WTC11 (cell line): Measurements from ENCODE around the gene HLA-DMA. TPM values are rescaled to one million over a fixed set of nuclear protein-coding genes. Genes with fewer than 3 reads are reported as not detected.

Experiments
- E2F1 ChIP-seq: sonication (generic); formaldehyde crosslinking; IDR thresholded peaks from 2 replicates; pipeline ENCODE4 v1.8.0; 2022; ENCODE audit warnings: mild to moderate bottlenecking, missing genetic modification reagents
- GABPB1 ChIP-seq: sonication (generic); formaldehyde crosslinking; IDR thresholded peaks from 2 replicates; pipeline ENCODE4 v1.8.1; 2023; ENCODE audit warnings: mild to moderate bottlenecking, missing genetic modification reagents
- JUN ChIP-seq: sonication (generic); formaldehyde crosslinking; IDR thresholded peaks from 2 replicates; pipeline ENCODE4 v1.8.0; 2023; ENCODE audit warnings: mild to moderate bottlenecking, missing genetic modification reagents
- KAT7 ChIP-seq: sonication (generic); formaldehyde crosslinking; IDR thresholded peaks from 2 replicates; pipeline ENCODE4 v1.8.1; 2023; ENCODE audit warnings: missing genetic modification reagents, mild to moderate bottlenecking, borderline replicate concordance
- NFE2L1 ChIP-seq: sonication (generic); formaldehyde crosslinking; IDR thresholded peaks from 2 replicates; pipeline ENCODE4 v1.8.1; 2023; ENCODE audit warnings: missing genetic modification reagents
- TEAD1 ChIP-seq: sonication (generic); formaldehyde crosslinking; IDR thresholded peaks from 2 replicates; pipeline ENCODE4 v1.8.0; 2022; ENCODE audit warnings: mild to moderate bottlenecking, missing genetic modification reagents
- TEAD4 ChIP-seq: sonication (generic); formaldehyde crosslinking; IDR thresholded peaks from 2 replicates; pipeline ENCODE4 v1.8.0; 2022; ENCODE audit warnings: mild to moderate bottlenecking, missing genetic modification reagents
- ZNF281 ChIP-seq: sonication (generic); formaldehyde crosslinking; IDR thresholded peaks from 2 replicates; pipeline ENCODE4 v1.8.0; 2023; ENCODE audit warnings: mild to moderate bottlenecking, missing genetic modification reagents
- ZNF396 ChIP-seq: fragments of 250-450 bp; sonication (Bioruptor Pico); IDR thresholded peaks from 2 replicates; pipeline ENCODE4 v1.8.0; 2021; ENCODE audit warnings: mild to moderate bottlenecking, moderate library complexity, borderline replicate concordance
- ZNF423 ChIP-seq: fragments of 250-450 bp; sonication (Bioruptor Pico); IDR thresholded peaks from 2 replicates; pipeline ENCODE4 v2.1.2; 2022; ENCODE audit warnings: mild to moderate bottlenecking, moderate library complexity
- ZNF671 ChIP-seq: fragments of 250-450 bp; sonication (Bioruptor Pico); IDR thresholded peaks from 2 replicates; pipeline ENCODE4 v1.8.0; 2021; ENCODE audit warnings: mild to moderate bottlenecking
- total RNA-seq: library from RNA; stranded (reverse); gene quantifications from 3 replicates; pipeline ENCODE4 v1.2.3, GENCODE V29; 2021
- TF ChIP-seq, protein P1 (sequence below): fragments of 250-450 bp; sonication (Bioruptor Pico); IDR thresholded peaks from 2 replicates; pipeline ENCODE4 v1.9.0; 2021; ENCODE audit warnings: mild to moderate bottlenecking
- TF ChIP-seq, protein P2 (sequence below): sonication (generic); formaldehyde crosslinking; IDR thresholded peaks from 2 replicates; pipeline ENCODE4 v1.8.1; 2022; ENCODE audit warnings: low read depth, mild to moderate bottlenecking, moderate library complexity, missing genetic modification reagents, borderline replicate concordance
- TF ChIP-seq, protein P3 (sequence below): fragments of 200-600 bp; IDR thresholded peaks from 2 replicates; pipeline ENCODE4 v1.8.0; 2022; ENCODE audit warnings: antibody characterized with exemption
- TF ChIP-seq, protein P4 (sequence below): sonication (generic); formaldehyde crosslinking; IDR thresholded peaks from 2 replicates; pipeline ENCODE4 v1.8.1; 2023; ENCODE audit warnings: mild to moderate bottlenecking, missing genetic modification reagents
- TF ChIP-seq, protein P5 (sequence below): fragments of 250-450 bp; sonication (Bioruptor Pico); IDR thresholded peaks from 2 replicates; pipeline ENCODE4 v1.9.0; 2021; ENCODE audit warnings: mild to moderate bottlenecking
- TF ChIP-seq, protein P6 (sequence below): sonication (generic); formaldehyde crosslinking; IDR thresholded peaks from 2 replicates; pipeline ENCODE4 v1.8.1; 2023; ENCODE audit warnings: mild to moderate bottlenecking, missing genetic modification reagents
- TF ChIP-seq, protein P7 (sequence below): fragments of 250-450 bp; sonication (Bioruptor Pico); IDR thresholded peaks from 2 replicates; pipeline ENCODE4 v1.9.0; 2021; ENCODE audit warnings: mild to moderate bottlenecking, borderline replicate concordance

Gene HLA-DMA
- total RNA-seq, 1 experiment from 2014 or later: 6.6 TPM

DNA sequence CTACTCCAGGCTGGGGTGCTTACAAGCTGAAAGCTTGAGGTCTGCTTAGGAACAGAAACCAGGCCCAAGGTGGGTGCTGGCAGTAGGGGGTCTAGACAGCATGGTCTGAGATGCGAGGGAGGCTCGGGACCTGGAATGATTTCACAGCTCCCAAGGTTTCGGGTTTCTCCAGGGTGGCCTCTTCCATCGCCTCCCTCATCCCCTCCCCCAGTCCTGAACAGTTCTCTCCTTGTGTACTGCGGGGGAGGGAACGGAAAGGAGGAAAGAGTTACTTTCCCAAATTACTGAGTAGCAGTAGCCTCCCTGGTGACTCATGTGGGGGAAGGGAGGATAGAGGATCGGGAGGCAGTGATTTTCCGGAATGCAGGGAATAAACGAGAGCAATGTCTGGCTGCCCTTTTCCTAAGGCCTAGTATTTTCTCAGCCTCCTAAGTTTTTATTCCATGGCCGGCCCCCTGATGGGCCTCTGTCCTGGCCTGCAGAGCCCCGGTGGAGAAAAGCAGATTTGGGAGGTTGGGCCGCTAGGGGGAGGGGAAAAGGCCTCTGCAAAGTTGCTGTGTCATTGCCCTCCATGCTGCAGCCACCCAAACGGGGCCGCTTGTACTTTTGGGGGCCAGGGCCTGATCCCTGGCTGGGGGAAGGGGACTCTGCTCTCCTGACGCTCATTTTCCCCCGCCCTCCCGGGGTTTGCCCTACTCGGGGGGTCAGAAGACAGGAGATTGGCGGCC lies 17.0 kb upstream of the HLA-DMA start (continued):
- TF ChIP-seq JUN (CRISPR knock-in tag) (0 out of 2 replicates have a peak, but pooled peaks have one; percentile 33), TEAD1 (CRISPR knock-in tag) (0 out of 2 replicates have a peak, but pooled peaks have one; percentile 22), ZNF396 (CRISPR knock-in tag) (no peak), KAT7 (peak; percentile 19; the same call in 1 of the 2 replicates), NFE2L1 (CRISPR knock-in tag) (peak; percentile 98), ZNF423 (peak; percentile 69; the same call in 1 of the 2 replicates), ZNF671 (CRISPR knock-in tag) (peak; percentile 70; the same call in 1 of the 2 replicates), TEAD4 (peak; percentile 12; the same call in 1 of the 2 replicates), ZNF281 (peak; percentile 60; the same call in 1 of the 2 replicates), E2F1 (no peak; the same call in none of the 2 replicates), GABPB1 (CRISPR knock-in tag) (0 out of 2 replicates have a peak, but pooled peaks have one; percentile 5)
- TF ChIP-seq, protein P1, sequence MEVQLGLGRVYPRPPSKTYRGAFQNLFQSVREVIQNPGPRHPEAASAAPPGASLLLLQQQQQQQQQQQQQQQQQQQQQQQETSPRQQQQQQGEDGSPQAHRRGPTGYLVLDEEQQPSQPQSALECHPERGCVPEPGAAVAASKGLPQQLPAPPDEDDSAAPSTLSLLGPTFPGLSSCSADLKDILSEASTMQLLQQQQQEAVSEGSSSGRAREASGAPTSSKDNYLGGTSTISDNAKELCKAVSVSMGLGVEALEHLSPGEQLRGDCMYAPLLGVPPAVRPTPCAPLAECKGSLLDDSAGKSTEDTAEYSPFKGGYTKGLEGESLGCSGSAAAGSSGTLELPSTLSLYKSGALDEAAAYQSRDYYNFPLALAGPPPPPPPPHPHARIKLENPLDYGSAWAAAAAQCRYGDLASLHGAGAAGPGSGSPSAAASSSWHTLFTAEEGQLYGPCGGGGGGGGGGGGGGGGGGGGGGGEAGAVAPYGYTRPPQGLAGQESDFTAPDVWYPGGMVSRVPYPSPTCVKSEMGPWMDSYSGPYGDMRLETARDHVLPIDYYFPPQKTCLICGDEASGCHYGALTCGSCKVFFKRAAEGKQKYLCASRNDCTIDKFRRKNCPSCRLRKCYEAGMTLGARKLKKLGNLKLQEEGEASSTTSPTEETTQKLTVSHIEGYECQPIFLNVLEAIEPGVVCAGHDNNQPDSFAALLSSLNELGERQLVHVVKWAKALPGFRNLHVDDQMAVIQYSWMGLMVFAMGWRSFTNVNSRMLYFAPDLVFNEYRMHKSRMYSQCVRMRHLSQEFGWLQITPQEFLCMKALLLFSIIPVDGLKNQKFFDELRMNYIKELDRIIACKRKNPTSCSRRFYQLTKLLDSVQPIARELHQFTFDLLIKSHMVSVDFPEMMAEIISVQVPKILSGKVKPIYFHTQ (CRISPR knock-in tag): peak; percentile 83; the same call in 1 of the 2 replicates
- TF ChIP-seq, protein P2, sequence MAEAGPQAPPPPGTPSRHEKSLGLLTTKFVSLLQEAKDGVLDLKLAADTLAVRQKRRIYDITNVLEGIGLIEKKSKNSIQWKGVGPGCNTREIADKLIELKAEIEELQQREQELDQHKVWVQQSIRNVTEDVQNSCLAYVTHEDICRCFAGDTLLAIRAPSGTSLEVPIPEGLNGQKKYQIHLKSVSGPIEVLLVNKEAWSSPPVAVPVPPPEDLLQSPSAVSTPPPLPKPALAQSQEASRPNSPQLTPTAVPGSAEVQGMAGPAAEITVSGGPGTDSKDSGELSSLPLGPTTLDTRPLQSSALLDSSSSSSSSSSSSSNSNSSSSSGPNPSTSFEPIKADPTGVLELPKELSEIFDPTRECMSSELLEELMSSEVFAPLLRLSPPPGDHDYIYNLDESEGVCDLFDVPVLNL (CRISPR knock-in tag): 0 out of 2 replicates have a peak, but pooled peaks have one; percentile 8
- TF ChIP-seq, protein P3, sequence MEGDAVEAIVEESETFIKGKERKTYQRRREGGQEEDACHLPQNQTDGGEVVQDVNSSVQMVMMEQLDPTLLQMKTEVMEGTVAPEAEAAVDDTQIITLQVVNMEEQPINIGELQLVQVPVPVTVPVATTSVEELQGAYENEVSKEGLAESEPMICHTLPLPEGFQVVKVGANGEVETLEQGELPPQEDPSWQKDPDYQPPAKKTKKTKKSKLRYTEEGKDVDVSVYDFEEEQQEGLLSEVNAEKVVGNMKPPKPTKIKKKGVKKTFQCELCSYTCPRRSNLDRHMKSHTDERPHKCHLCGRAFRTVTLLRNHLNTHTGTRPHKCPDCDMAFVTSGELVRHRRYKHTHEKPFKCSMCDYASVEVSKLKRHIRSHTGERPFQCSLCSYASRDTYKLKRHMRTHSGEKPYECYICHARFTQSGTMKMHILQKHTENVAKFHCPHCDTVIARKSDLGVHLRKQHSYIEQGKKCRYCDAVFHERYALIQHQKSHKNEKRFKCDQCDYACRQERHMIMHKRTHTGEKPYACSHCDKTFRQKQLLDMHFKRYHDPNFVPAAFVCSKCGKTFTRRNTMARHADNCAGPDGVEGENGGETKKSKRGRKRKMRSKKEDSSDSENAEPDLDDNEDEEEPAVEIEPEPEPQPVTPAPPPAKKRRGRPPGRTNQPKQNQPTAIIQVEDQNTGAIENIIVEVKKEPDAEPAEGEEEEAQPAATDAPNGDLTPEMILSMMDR: peak; percentile 31; the same call in 1 of the 2 replicates
- TF ChIP-seq, protein P4, sequence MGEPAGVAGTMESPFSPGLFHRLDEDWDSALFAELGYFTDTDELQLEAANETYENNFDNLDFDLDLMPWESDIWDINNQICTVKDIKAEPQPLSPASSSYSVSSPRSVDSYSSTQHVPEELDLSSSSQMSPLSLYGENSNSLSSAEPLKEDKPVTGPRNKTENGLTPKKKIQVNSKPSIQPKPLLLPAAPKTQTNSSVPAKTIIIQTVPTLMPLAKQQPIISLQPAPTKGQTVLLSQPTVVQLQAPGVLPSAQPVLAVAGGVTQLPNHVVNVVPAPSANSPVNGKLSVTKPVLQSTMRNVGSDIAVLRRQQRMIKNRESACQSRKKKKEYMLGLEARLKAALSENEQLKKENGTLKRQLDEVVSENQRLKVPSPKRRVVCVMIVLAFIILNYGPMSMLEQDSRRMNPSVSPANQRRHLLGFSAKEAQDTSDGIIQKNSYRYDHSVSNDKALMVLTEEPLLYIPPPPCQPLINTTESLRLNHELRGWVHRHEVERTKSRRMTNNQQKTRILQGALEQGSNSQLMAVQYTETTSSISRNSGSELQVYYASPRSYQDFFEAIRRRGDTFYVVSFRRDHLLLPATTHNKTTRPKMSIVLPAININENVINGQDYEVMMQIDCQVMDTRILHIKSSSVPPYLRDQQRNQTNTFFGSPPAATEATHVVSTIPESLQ (CRISPR knock-in tag): no peak
- TF ChIP-seq, protein P5, sequence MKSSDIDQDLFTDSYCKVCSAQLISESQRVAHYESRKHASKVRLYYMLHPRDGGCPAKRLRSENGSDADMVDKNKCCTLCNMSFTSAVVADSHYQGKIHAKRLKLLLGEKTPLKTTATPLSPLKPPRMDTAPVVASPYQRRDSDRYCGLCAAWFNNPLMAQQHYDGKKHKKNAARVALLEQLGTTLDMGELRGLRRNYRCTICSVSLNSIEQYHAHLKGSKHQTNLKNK (CRISPR knock-in tag): peak; percentile 11; the same call in 1 of the 2 replicates
- TF ChIP-seq, protein P6, sequence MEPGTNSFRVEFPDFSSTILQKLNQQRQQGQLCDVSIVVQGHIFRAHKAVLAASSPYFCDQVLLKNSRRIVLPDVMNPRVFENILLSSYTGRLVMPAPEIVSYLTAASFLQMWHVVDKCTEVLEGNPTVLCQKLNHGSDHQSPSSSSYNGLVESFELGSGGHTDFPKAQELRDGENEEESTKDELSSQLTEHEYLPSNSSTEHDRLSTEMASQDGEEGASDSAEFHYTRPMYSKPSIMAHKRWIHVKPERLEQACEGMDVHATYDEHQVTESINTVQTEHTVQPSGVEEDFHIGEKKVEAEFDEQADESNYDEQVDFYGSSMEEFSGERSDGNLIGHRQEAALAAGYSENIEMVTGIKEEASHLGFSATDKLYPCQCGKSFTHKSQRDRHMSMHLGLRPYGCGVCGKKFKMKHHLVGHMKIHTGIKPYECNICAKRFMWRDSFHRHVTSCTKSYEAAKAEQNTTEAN: no peak
- TF ChIP-seq, protein P7, sequence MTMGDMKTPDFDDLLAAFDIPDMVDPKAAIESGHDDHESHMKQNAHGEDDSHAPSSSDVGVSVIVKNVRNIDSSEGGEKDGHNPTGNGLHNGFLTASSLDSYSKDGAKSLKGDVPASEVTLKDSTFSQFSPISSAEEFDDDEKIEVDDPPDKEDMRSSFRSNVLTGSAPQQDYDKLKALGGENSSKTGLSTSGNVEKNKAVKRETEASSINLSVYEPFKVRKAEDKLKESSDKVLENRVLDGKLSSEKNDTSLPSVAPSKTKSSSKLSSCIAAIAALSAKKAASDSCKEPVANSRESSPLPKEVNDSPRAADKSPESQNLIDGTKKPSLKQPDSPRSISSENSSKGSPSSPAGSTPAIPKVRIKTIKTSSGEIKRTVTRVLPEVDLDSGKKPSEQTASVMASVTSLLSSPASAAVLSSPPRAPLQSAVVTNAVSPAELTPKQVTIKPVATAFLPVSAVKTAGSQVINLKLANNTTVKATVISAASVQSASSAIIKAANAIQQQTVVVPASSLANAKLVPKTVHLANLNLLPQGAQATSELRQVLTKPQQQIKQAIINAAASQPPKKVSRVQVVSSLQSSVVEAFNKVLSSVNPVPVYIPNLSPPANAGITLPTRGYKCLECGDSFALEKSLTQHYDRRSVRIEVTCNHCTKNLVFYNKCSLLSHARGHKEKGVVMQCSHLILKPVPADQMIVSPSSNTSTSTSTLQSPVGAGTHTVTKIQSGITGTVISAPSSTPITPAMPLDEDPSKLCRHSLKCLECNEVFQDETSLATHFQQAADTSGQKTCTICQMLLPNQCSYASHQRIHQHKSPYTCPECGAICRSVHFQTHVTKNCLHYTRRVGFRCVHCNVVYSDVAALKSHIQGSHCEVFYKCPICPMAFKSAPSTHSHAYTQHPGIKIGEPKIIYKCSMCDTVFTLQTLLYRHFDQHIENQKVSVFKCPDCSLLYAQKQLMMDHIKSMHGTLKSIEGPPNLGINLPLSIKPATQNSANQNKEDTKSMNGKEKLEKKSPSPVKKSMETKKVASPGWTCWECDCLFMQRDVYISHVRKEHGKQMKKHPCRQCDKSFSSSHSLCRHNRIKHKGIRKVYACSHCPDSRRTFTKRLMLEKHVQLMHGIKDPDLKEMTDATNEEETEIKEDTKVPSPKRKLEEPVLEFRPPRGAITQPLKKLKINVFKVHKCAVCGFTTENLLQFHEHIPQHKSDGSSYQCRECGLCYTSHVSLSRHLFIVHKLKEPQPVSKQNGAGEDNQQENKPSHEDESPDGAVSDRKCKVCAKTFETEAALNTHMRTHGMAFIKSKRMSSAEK (CRISPR knock-in tag): peak; percentile 5; the same call in 1 of the 2 replicates
